HG02678 (cell line): Measurements from ENCODE around the gene IFT81.
"Not testable (repeated sequence)": the region's sequence is repeated elsewhere in the genome, so short reads cannot be mapped to it uniquely, and the experiment has no call there.

Experiments used
- ATAC-seq: cut with Tn5 transposase; IDR thresholded peaks from one replicate; pipeline ENCODE4 v1.9.1; 2021; ENCODE audit warnings: mild to moderate bottlenecking, moderate library complexity; ENCODE audit not compliant: unreplicated experiment

Gene IFT81

DNA sequence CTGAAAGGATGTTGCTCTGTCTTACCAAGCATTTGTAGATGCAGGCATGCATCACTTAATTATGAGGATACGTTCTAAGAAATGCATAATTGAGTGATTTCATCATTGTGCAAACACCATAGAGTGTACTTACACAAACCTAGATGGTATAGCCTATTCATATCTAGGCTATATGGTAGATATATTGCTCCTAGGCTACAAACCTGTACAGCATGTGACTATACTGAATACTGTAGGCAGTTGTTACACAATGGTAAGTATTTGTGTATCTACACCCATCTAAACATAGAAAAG, 75.9 kb downstream of the IFT81 start:
- no peak for ATAC-seq

DNA sequence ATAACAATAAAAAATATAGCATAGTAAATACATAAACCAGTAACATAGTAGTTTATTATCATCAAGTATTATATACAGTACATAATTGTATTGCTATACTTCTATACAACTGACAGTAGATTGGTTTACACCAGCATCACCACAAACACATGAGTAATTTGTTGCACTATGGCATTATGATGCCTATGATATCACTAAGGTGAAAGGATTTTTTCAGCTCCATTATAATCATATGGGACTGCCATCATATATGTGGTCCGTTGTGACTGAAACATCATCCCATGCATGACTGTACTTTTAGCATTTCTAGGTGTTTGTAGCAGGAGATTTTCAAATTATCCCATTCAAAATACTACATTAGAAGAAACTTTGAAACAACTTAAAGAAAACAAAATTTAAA, 77.8 kb downstream of the IFT81 start:
- no peak for ATAC-seq

GRCh38 chr12:110203546-110203945, 79.4 kb downstream of the IFT81 start:
- ATAC-seq, result no peak

- ATAC-seq, result no peak
These were observed 81.8 kb downstream of the IFT81 start for GRCh38 chr12:110205931-110206330.

DNA sequence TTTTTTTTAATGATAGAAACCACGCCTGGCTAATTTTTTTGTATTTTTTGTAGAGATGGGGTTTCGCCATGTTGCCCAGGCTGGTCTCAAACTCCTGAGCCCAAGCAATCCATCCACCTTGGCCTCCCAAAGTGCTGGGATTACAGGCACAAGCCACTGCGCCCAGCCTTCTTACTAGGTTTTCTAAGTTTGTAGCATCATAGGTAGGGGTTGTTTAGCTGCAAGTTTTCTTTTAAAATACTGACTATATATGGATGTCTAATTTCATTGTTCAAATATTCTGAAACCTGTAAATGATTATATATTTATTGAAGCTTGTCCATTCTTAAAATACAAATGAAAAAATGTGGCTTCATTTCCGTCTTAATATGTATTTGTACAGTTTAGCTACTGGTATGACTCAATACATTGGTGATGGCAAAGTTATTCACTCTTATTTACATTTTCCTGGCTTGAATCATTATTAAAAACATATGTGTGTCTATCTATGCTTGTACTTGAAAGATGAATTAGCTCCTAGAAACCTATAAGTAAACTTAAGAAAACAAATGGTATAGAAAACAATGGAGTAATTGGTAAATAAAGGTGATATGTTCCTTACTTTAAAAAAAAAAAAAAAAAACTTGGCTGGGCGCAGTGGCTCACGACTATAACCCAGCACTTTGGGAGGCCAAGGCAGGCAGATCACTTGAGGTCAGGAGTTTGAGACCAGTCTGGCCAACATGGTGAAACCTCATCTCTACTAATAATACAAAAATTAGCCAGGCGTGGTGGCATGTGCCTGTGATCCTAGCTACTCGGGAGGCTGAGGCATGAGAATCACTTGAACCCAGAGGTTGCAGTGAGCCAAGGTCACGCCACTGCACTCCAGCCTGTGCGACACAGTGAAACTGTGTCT, 87.7 kb downstream of the IFT81 start:
- ATAC-seq, result not testable (repeated sequence)

GRCh38 chr12:110217996-110218674, 94.0 kb downstream of the IFT81 start:
- no peak for ATAC-seq

DNA sequence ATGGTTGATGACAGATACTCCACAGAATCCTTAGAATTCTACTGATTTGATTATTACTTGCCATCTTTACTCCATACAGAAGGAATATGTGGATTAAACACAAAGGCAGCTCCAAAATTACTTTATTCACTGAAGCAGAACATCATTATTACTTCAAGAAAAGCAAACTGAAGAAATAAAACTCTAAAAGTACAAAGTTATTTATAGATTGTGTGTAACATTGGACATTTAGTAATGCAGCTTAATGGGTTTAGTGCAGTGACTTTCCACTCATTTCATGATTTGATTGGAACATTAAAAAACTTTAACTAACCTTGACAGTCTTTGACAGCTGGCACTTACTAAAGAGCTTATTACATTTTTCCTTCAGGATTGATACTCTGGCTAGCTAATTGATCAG, 97.9 kb downstream of the IFT81 start:
- ATAC-seq, result no peak

GRCh38 chr12:110222433-110222832, 98.3 kb downstream of the IFT81 start:
- no peak for ATAC-seq

DNA sequence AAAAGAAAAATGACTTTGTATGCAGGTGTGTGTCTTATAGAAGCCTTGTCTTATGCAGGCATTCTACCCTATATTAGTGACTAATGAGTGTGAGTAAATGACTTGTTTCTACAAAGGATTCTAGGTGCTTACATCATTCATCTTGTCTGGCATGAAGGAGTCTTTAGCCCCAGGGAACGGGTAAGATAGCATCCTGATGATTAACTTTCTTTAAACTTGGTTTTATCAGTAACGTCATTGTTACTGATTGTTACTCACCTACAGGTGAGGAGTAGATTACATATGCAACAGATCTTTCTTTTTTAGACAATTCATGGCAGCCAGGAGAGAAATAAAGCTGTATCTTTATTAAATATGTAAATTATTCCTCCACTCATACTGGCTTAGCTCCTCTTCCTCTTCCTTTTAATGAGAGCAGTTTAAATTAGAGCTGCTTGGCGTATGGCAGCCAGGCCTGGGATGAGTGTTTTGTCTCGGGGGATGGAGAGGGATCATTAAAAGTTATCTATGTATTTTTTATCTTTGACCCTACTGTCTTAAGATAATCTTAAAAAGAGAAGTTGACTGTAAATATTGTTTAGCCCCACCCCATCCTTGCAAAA, 99.7 kb downstream of the IFT81 start:
- no peak for ATAC-seq

- ATAC-seq, result no peak
These were observed 100.5 kb downstream of the IFT81 start for GRCh38 chr12:110224379-110225304.

- no peak for ATAC-seq
These were observed 103.0 kb downstream of the IFT81 start for GRCh38 chr12:110227138-110227537.

- not testable (repeated sequence) for ATAC-seq
These were observed 104.2 kb downstream of the IFT81 start for GRCh38 chr12:110228348-110228747.

DNA sequence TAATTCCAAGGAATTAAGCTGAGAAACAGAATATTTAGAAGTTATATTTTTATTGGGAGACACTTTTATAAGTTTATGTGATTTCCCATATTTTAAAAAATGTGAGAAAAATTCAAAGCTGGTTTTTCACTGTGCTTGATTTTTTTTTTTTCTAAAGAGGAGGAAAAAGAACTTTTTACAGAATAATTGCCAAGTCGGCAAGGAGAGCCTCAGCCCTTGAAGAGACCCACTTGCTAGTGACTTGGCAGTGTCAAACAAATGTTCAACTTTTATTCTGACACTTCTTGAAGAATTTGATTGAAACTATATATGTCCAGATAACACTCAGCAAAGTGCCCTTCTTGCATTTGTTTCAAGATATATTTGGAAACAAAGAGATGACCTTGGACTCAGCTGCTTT, 104.6 kb downstream of the IFT81 start:
- no peak for ATAC-seq

GRCh38 chr12:110229409-110229808, 105.3 kb downstream of the IFT81 start:
- ATAC-seq, result no peak

GRCh38 chr12:110230655-110231054, 106.5 kb downstream of the IFT81 start:
- no peak for ATAC-seq

GRCh38 chr12:110233212-110233903, 109.2 kb downstream of the IFT81 start:
- no peak for ATAC-seq

GRCh38 chr12:110234331-110234751, 110.2 kb downstream of the IFT81 start:
- ATAC-seq, result no peak

DNA sequence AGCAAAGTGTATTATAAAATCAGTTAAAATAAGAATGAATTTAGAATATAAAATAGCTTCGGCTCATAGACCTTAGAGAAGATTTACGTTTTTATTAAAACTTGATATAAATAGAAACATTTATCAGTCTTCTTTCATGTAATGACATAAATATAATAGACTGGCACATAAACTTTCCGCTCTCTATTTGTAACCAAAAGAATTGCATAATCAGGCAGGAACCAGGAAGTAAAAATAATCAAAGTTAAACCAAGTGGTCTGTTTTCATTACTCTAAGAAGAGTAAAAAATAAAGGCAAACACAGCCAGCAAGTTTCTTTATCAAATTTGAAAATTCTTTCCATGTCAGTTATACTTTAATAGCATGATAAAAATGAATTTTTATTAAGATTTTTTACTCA, 110.6 kb downstream of the IFT81 start:
- no peak for ATAC-seq

GRCh38 chr12:110235383-110235782, 111.2 kb downstream of the IFT81 start:
- no peak for ATAC-seq

GRCh38 chr12:110243227-110243626, 119.1 kb downstream of the IFT81 start:
- no peak for ATAC-seq
